ENCODE data around the gene SUSD1.

DNA sequence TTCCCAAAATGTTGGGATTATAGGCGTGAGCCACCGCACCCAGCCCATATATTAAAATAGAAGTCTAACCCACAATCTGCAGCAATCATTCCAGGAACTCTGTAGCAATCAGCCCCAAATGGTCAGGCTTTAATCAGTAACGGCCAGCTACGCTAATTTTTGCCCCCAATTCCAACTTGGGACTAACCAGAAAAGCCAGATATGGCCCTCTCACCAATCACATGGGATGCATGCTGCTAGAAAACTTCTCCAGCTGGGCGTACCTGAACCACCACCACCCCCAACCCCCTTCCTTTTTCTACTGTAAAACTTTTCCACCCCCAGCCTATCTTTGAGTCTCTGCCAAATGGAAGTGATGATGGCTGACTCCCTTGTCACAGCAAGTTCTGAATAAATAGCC is 4.1 kb downstream of the SUSD1 start:
- TF ChIP-seq, protein P1, sequence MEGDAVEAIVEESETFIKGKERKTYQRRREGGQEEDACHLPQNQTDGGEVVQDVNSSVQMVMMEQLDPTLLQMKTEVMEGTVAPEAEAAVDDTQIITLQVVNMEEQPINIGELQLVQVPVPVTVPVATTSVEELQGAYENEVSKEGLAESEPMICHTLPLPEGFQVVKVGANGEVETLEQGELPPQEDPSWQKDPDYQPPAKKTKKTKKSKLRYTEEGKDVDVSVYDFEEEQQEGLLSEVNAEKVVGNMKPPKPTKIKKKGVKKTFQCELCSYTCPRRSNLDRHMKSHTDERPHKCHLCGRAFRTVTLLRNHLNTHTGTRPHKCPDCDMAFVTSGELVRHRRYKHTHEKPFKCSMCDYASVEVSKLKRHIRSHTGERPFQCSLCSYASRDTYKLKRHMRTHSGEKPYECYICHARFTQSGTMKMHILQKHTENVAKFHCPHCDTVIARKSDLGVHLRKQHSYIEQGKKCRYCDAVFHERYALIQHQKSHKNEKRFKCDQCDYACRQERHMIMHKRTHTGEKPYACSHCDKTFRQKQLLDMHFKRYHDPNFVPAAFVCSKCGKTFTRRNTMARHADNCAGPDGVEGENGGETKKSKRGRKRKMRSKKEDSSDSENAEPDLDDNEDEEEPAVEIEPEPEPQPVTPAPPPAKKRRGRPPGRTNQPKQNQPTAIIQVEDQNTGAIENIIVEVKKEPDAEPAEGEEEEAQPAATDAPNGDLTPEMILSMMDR (IDR thresholded peaks at IDR 0.05; ENCODE audit: insufficient read depth, low read depth, low read length): no peak
- no peak for TF ChIP-seq EZH2 (IDR thresholded peaks at IDR 0.05; ENCODE audit: insufficient read depth, low read length)
